ENCODE results near the gene TBX6. TPM values are rescaled to one million over a fixed set of nuclear protein-coding genes. Genes with fewer than 3 reads are reported as not detected.
"Not testable (repeated sequence)": the region's sequence is repeated elsewhere in the genome, so short reads cannot be mapped to it uniquely, and the experiment has no call there.

TBX6 gene
- total and polyA plus RNA-seq, 2 donors from 2014 or later: 0.62 to 1.6 TPM

DNA sequence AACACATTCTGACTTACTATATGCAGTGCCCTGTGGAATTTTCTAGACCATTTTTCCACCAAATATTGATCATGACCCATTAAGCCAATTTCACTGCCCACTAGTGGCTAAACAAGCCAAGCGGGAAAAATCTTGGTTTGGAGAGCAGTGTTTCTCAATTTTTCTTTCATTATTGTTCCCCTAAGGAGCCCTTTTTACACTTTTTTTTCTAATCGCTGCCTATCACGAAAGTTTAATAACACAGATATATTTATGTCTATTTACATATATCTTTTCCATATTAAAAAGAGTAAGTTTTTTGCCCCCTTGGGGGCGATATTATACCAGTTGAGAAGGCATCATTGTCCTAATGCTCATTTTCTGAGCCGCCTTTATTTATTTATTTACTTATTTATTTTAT is 49.9 kb downstream of the TBX6 start:
- Histone ChIP-seq H3K9ac (ENCODE audit: low read length in 3 of 3) (no peak overlapping the region), H3K36me3 (ENCODE audit: control insufficient read depth in 2 of 3, insufficient read depth in 3 of 3, low read length in 3 of 3) (no peaks in the 10 kb centered on the region), H3K4me1 (ENCODE audit: control insufficient read depth in 2 of 3, insufficient read depth in 2 of 3, low read depth in 1 of 3, low read length in 3 of 3) (peaks cover 0 to 2% (median 0%) of the 10 kb centered on the region in 3 donors), H3K4me3 (ENCODE audit: low read length in 3 of 3) (no peak overlapping the region), H3K9me3 (ENCODE audit: control insufficient read depth in 2 of 3, insufficient read depth in 1 of 3, low read length in 3 of 3) (peaks cover 0 to 3% (median 0%) of the 10 kb centered on the region in 3 donors), H3K27ac (ENCODE audit: low read depth in 2 of 2, low read length in 2 of 2) (no peak overlapping the region), H3K27me3 (ENCODE audit: control insufficient read depth, insufficient read depth, low read length) (no peaks in the 10 kb centered on the region)
- peak; percentile 83 for FAIRE-seq
- intact Hi-C loops (cut with DNase I): no loop called here
- DNase-seq: peak in 2 of 5 donors; percentile 31 to 63
- TF ChIP-seq, protein P1, sequence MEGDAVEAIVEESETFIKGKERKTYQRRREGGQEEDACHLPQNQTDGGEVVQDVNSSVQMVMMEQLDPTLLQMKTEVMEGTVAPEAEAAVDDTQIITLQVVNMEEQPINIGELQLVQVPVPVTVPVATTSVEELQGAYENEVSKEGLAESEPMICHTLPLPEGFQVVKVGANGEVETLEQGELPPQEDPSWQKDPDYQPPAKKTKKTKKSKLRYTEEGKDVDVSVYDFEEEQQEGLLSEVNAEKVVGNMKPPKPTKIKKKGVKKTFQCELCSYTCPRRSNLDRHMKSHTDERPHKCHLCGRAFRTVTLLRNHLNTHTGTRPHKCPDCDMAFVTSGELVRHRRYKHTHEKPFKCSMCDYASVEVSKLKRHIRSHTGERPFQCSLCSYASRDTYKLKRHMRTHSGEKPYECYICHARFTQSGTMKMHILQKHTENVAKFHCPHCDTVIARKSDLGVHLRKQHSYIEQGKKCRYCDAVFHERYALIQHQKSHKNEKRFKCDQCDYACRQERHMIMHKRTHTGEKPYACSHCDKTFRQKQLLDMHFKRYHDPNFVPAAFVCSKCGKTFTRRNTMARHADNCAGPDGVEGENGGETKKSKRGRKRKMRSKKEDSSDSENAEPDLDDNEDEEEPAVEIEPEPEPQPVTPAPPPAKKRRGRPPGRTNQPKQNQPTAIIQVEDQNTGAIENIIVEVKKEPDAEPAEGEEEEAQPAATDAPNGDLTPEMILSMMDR (IDR thresholded peaks at IDR 0.05; ENCODE audit: borderline replicate concordance, extremely low read depth, insufficient read depth): peak; percentile 17

DNA sequence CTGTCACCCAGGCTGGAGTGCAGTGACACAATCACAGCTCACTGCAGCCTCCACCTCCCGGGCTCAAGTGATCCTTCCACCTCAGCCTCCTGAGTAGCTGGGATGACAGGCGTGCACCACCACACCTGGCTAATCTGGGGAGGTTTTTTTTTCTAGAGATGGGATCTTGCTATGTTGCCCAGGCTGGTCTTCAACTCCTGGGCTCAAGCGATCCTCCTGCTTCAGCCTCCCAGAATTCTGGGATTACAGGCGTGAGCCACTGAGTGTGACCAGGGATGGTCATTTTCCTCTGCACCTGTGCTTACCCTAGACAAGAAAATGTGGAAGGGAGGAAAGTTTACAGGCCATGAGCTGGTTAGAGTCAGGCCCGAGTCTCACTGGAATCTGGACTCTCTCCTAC is 51.0 kb downstream of the TBX6 start:
- H3K4me1 ChIP-seq (ENCODE audit: control insufficient read depth in 2 of 3, insufficient read depth in 2 of 3, low read depth in 1 of 3, low read length in 3 of 3); H3K27ac ChIP-seq (ENCODE audit: low read depth in 2 of 2, low read length in 2 of 2); H3K4me3 ChIP-seq (ENCODE audit: low read length in 3 of 3); H3K9me3 ChIP-seq (ENCODE audit: control insufficient read depth in 2 of 3, insufficient read depth in 1 of 3, low read length in 3 of 3); H3K27me3 ChIP-seq (ENCODE audit: control insufficient read depth, insufficient read depth, low read length); H3K36me3 ChIP-seq (ENCODE audit: control insufficient read depth in 2 of 3, insufficient read depth in 3 of 3, low read length in 3 of 3); DNase-seq; FAIRE-seq; H3K9ac ChIP-seq (ENCODE audit: low read length in 3 of 3); intact Hi-C loops (cut with DNase I): not testable (repeated sequence)

DNA sequence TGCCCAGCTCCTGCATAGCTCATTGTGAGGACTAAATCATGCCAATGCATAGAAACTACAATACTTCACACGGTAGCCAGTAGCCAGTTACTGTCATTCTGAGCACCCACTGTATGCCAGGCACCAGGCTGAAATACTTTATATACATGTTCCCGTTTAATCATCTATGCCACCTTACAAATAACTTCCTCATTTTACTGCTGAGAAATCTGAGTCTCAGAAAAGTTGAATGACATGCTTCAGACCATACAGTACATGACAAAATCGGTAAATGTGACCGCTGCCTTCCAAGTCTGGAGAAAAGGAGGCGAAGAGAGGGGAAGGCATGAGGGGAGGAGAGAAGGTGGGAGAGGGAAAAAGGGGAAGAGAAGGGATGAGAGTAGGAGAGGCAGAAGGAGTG is 51.5 kb downstream of the TBX6 start:
- Histone ChIP-seq H3K27me3 (ENCODE audit: control insufficient read depth, insufficient read depth, low read length) (no peaks in the 10 kb centered on the region), H3K9ac (ENCODE audit: low read length in 3 of 3) (no peak overlapping the region), H3K27ac (ENCODE audit: low read depth in 2 of 2, low read length in 2 of 2) (no peak overlapping the region), H3K4me1 (ENCODE audit: control insufficient read depth in 2 of 3, insufficient read depth in 2 of 3, low read depth in 1 of 3, low read length in 3 of 3) (peaks cover 0 to under 1% (median 0%) of the 10 kb centered on the region in 3 donors), H3K4me3 (ENCODE audit: low read length in 3 of 3) (no peak overlapping the region), H3K9me3 (ENCODE audit: control insufficient read depth in 2 of 3, insufficient read depth in 1 of 3, low read length in 3 of 3) (peaks cover 0 to under 1% (median 0%) of the 10 kb centered on the region in 3 donors), H3K36me3 (ENCODE audit: control insufficient read depth in 2 of 3, insufficient read depth in 3 of 3, low read length in 3 of 3) (no peaks in the 10 kb centered on the region)
- no peak for DNase-seq
- FAIRE-seq: no peak
- intact Hi-C loops (cut with DNase I): no loop called here
- TF ChIP-seq, protein P1 (IDR thresholded peaks at IDR 0.05; ENCODE audit: borderline replicate concordance, extremely low read depth, insufficient read depth): no peak

Other genes with a start within 250 kb of the TBX6 start
- 85.9 TPM for gene CDIPT, start 228.7 kb downstream of the TBX6 start, total RNA-seq
- gene CDIPT, start 228.7 kb downstream of the TBX6 start, polyA plus RNA-seq (ENCODE audit: insufficient read depth, low read depth, low replicate concordance): 148 TPM
- 32.4 TPM for gene SEZ6L2, start 192.4 kb downstream of the TBX6 start, total RNA-seq
- 9.1 TPM for gene SEZ6L2, start 192.4 kb downstream of the TBX6 start, polyA plus RNA-seq (ENCODE audit: insufficient read depth, low read depth, low replicate concordance)
- 8.9 TPM for gene ASPHD1, start 191.4 kb downstream of the TBX6 start, total RNA-seq
- gene ASPHD1, start 191.4 kb downstream of the TBX6 start, polyA plus RNA-seq (ENCODE audit: insufficient read depth, low read depth, low replicate concordance): 6.1 TPM
- gene KCTD13, start 165.7 kb downstream of the TBX6 start, total RNA-seq: 25.8 TPM
- 9.9 TPM for gene KCTD13, start 165.7 kb downstream of the TBX6 start, polyA plus RNA-seq (ENCODE audit: insufficient read depth, low read depth, low replicate concordance)
- 127 TPM for gene TMEM219, start 129.8 kb downstream of the TBX6 start, total RNA-seq
- gene TMEM219, start 129.8 kb downstream of the TBX6 start, polyA plus RNA-seq (ENCODE audit: insufficient read depth, low read depth, low replicate concordance): 288 TPM
- gene TAOK2, start 118.1 kb downstream of the TBX6 start, total RNA-seq: 54.3 TPM
- gene TAOK2, start 118.1 kb downstream of the TBX6 start, polyA plus RNA-seq (ENCODE audit: insufficient read depth, low read depth, low replicate concordance): 19.6 TPM
- gene HIRIP3, start 96.3 kb downstream of the TBX6 start, total RNA-seq: 16.0 TPM
- 18.7 TPM for gene HIRIP3, start 96.3 kb downstream of the TBX6 start, polyA plus RNA-seq (ENCODE audit: insufficient read depth, low read depth, low replicate concordance)
- gene INO80E, start 95.7 kb downstream of the TBX6 start, total RNA-seq: 74.1 TPM
- gene INO80E, start 95.7 kb downstream of the TBX6 start, polyA plus RNA-seq (ENCODE audit: insufficient read depth, low read depth, low replicate concordance): 52.7 TPM
- gene DOC2A, start 80.9 kb downstream of the TBX6 start, total RNA-seq: 1.9 TPM
- gene DOC2A, start 80.9 kb downstream of the TBX6 start, polyA plus RNA-seq (ENCODE audit: insufficient read depth, low read depth, low replicate concordance): 3.5 TPM
- not detected for gene C16orf92, start 68.7 kb downstream of the TBX6 start, total RNA-seq
- gene C16orf92, start 68.7 kb downstream of the TBX6 start, polyA plus RNA-seq (ENCODE audit: insufficient read depth, low read depth, low replicate concordance): not detected
- not detected for gene TLCD3B, start 60.7 kb downstream of the TBX6 start, total RNA-seq
- not detected for gene TLCD3B, start 60.7 kb downstream of the TBX6 start, polyA plus RNA-seq (ENCODE audit: insufficient read depth, low read depth, low replicate concordance)
- gene ALDOA, start 26.2 kb downstream of the TBX6 start, total RNA-seq: 1,017 TPM
- 1,506 TPM for gene ALDOA, start 26.2 kb downstream of the TBX6 start, polyA plus RNA-seq (ENCODE audit: insufficient read depth, low read depth, low replicate concordance)
- gene PPP4C, start 15.9 kb downstream of the TBX6 start, total RNA-seq: 78.8 TPM
- gene PPP4C, start 15.9 kb downstream of the TBX6 start, polyA plus RNA-seq (ENCODE audit: insufficient read depth, low read depth, low replicate concordance): 107 TPM
- 40.0 TPM for gene YPEL3, start 4.3 kb upstream of the TBX6 start, total RNA-seq
- 107 TPM for gene YPEL3, start 4.3 kb upstream of the TBX6 start, polyA plus RNA-seq (ENCODE audit: insufficient read depth, low read depth, low replicate concordance)
- 3.6 TPM for gene GDPD3, start 21.6 kb upstream of the TBX6 start, total RNA-seq
- gene GDPD3, start 21.6 kb upstream of the TBX6 start, polyA plus RNA-seq (ENCODE audit: insufficient read depth, low read depth, low replicate concordance): 17.7 TPM
- gene MAPK3, start 31.3 kb upstream of the TBX6 start, total RNA-seq: 77.7 TPM
- 90.0 TPM for gene MAPK3, start 31.3 kb upstream of the TBX6 start, polyA plus RNA-seq (ENCODE audit: insufficient read depth, low read depth, low replicate concordance)
- gene CORO1A, start 91.7 kb upstream of the TBX6 start, total RNA-seq: 69.3 TPM
- gene CORO1A, start 91.7 kb upstream of the TBX6 start, polyA plus RNA-seq (ENCODE audit: insufficient read depth, low read depth, low replicate concordance): 8.0 TPM
- gene BOLA2B, start 101.7 kb upstream of the TBX6 start, total RNA-seq: 77.6 TPM
- 177 TPM for gene BOLA2B, start 101.7 kb upstream of the TBX6 start, polyA plus RNA-seq (ENCODE audit: insufficient read depth, low read depth, low replicate concordance)
- 51.3 TPM for gene SLX1A, start 102.0 kb upstream of the TBX6 start, total RNA-seq
- gene SLX1A, start 102.0 kb upstream of the TBX6 start, polyA plus RNA-seq (ENCODE audit: insufficient read depth, low read depth, low replicate concordance): 35.4 TPM
- 19.8 TPM for gene SULT1A3, start 107.3 kb upstream of the TBX6 start, total RNA-seq
- gene SULT1A3, start 107.3 kb upstream of the TBX6 start, polyA plus RNA-seq (ENCODE audit: insufficient read depth, low read depth, low replicate concordance): 31.3 TPM
- gene NPIPB13, start 156.6 kb upstream of the TBX6 start, total RNA-seq: 20.5 TPM
- 1.2 TPM for gene NPIPB13, start 156.6 kb upstream of the TBX6 start, polyA plus RNA-seq (ENCODE audit: insufficient read depth, low read depth, low replicate concordance)

All from kidney (tissue), 14 donors.